Stimulated activated CD4-positive, alpha-beta T cell treated with anti-CD3 and anti-CD28 coated beads, Interleukin-12 subunit alpha, Interleukin-12 subunit beta, amount 100 ng/mL, for 48 hours (primary cell): ENCODE measurements around the gene AKR1E2.
"Not testable (repeated sequence)": the region's sequence is repeated elsewhere in the genome, so short reads cannot be mapped to it uniquely, and the experiment has no call there.

Experiments used
- DNase-seq, 3 donors: peaks; one replicate each; pipeline ENCODE4 v3.0.0-alpha.2; 2020; ENCODE audit warnings: low read depth in 2 of 3, low spot score in 1 of 3

Gene AKR1E2

GRCh38 chr10:4813023-4813422 is 13.0 kb upstream of the AKR1E2 start:
- no peak for DNase-seq

GRCh38 chr10:4813496-4813895 is 12.5 kb upstream of the AKR1E2 start:
- DNase-seq = no peak

GRCh38 chr10:4815646-4816180 is 10.3 kb upstream of the AKR1E2 start:
- DNase-seq = not testable (repeated sequence)

GRCh38 chr10:4816966-4817365 is 9.0 kb upstream of the AKR1E2 start:
- no peak for DNase-seq

GRCh38 chr10:4819067-4819466 is 6.9 kb upstream of the AKR1E2 start:
- DNase-seq = no peak

- no peak for DNase-seq
Observed at GRCh38 chr10:4819707-4820106, 6.3 kb upstream of the AKR1E2 start.

- no peak for DNase-seq
Observed at GRCh38 chr10:4820804-4821401, 5.1 kb upstream of the AKR1E2 start.

- DNase-seq = no peak
Observed at GRCh38 chr10:4822208-4822607, 3.8 kb upstream of the AKR1E2 start.

- no peak for DNase-seq
Observed at GRCh38 chr10:4824791-4825310, 1.2 kb upstream of the AKR1E2 start.

GRCh38 chr10:4825456-4825867 is 545 bp upstream of the AKR1E2 start:
- DNase-seq = no peak

GRCh38 chr10:4826792-4827324 is 851 bp downstream of the AKR1E2 start:
- no peak for DNase-seq

GRCh38 chr10:4828005-4828404 is 2.0 kb downstream of the AKR1E2 start:
- DNase-seq = no peak

- DNase-seq = no peak
Observed at GRCh38 chr10:4830551-4830950, 4.5 kb downstream of the AKR1E2 start.

- no peak for DNase-seq
Observed at GRCh38 chr10:4831091-4831490, 5.1 kb downstream of the AKR1E2 start.

GRCh38 chr10:4833286-4833685 is 7.3 kb downstream of the AKR1E2 start:
- DNase-seq = no peak

GRCh38 chr10:4834898-4835405 is 8.9 kb downstream of the AKR1E2 start:
- DNase-seq = no peak

- no peak for DNase-seq
Observed at GRCh38 chr10:4835494-4835918, 9.5 kb downstream of the AKR1E2 start.

- DNase-seq = no peak
Observed at GRCh38 chr10:4836416-4836969, 10.5 kb downstream of the AKR1E2 start.

- no peak for DNase-seq
Observed at GRCh38 chr10:4837551-4837950, 11.5 kb downstream of the AKR1E2 start.

- no peak for DNase-seq
Observed at GRCh38 chr10:4838743-4839142, 12.7 kb downstream of the AKR1E2 start.

GRCh38 chr10:4839353-4839752 is 13.3 kb downstream of the AKR1E2 start:
- no peak for DNase-seq

- no peak for DNase-seq
Observed at GRCh38 chr10:4840151-4840550, 14.1 kb downstream of the AKR1E2 start.
